GM12872 (cell line): ENCODE results near the gene FANCD2OS.

ENCODE experiments used
- TF ChIP-seq, protein P1 (sequence below): IDR thresholded peaks from 3 replicates; pipeline ENCODE4 v1.5.1; 2011; ENCODE audit warnings: low read depth, mild to moderate bottlenecking, low read length, moderate library complexity; ENCODE audit not compliant: insufficient read depth

The FANCD2OS gene

DNA sequence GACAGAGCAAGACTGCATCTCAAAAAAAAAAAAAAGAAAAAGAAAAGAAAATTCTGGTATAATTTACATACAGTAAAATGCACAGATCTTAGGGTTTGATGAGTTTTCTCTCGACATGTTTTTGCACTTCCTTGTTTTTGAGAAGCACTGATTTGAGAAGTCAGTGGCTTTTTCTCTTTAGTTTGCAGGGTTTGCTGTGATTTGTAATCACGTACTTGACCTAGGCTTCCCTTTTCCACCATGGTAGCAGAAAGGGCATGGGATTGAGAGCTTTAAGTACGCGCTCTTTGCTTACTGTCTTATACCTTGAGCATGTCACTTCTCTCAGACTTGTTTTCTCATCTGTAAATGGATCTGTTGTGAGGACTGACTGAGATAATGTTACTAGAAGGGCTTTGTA lies 37.6 kb upstream of the FANCD2OS start:
- TF ChIP-seq, protein P1, sequence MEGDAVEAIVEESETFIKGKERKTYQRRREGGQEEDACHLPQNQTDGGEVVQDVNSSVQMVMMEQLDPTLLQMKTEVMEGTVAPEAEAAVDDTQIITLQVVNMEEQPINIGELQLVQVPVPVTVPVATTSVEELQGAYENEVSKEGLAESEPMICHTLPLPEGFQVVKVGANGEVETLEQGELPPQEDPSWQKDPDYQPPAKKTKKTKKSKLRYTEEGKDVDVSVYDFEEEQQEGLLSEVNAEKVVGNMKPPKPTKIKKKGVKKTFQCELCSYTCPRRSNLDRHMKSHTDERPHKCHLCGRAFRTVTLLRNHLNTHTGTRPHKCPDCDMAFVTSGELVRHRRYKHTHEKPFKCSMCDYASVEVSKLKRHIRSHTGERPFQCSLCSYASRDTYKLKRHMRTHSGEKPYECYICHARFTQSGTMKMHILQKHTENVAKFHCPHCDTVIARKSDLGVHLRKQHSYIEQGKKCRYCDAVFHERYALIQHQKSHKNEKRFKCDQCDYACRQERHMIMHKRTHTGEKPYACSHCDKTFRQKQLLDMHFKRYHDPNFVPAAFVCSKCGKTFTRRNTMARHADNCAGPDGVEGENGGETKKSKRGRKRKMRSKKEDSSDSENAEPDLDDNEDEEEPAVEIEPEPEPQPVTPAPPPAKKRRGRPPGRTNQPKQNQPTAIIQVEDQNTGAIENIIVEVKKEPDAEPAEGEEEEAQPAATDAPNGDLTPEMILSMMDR: no peak

DNA sequence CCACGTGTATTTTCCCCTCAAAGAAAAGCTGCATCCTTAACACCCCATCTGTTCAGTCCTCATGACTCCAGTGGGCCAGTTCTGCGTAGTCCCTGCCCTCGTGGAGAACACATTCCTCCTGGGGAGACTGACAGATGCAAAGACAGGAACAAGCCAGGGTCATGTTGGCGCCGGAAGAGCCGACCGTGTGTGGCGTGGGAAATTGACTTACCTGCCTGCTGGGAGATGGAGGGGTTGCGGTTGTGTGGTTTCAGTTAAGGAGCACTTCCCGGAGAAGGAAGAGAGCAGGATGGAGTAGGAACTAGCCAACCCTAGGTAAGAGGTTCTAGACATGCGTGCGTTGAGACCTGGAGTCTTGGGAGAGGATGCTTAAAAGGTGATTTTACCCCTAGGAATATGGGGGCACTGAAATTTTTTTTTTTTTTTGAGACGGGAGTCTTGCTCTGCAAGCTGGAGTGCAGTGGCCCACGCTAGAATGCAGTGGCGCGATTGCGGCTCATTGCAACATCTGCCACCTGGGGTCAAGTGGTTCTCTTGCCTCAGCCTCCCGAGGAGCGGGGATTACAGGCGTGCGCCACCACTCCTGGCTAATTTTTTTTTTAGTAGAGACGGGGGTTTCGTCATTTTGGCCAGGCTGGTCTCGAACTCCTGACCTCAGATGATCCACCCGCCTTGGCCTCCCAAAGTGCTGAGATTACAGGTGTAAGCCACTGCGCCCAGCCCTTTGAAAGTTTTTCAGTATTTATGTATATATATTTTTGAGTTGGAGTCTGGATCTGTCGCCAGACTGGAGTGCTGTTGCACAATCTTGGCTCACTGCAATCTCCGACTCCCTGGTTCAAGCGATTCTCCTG lies 34.9 kb upstream of the FANCD2OS start:
- TF ChIP-seq, protein P1: no peak

- TF ChIP-seq, protein P1: no peak
These were observed 33.0 kb upstream of the FANCD2OS start for GRCh38 chr3:10140996-10141546.

DNA sequence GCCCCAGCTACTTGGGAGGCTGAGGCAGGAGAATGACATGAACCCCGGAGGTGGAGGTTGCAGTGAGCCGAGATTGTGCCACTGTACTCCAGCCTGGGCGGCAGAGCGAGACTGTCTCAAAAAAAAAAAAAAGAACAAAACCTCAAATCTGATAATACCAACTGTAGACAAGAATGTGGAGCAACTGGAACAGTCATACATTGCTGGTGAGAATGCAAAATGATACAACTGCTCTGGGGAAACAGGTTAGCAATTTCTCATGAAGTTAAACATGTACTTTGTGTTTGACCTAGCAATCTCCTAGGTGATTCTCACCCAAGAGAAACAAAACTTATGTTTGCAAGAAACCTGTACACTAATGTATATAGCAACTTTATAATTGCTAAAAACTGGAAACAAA lies 29.1 kb upstream of the FANCD2OS start:
- TF ChIP-seq, protein P1: no peak

DNA sequence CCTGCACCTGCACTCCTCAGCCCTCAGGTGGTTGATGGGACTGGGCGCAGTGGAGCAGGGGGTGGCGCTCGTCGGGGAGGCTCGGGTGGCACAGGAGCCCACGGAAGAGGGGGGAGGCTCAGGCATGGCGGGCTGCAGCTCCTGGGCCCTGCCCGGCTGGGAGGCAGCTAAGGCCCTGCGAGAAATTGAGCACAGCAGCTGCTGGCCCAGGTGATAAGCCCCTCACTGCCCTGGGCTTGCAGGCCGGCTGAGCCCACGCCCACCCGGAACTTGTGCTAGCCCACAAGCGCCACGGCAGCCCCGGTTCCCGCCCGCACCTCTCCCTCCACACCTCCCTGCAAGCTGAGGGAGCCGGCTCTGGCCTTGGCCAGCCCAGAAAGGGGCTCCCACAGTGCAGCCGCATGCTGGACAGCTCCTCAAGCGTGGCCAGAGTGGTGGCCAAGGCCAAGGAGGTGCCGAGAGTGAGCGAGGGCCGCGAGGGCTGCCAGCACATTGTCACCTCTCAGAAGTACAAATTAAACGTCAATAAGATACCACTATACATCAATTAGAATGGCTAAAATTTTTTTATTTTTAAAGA lies 28.5 kb upstream of the FANCD2OS start:
- TF ChIP-seq, protein P1: no peak

GRCh38 chr3:10122724-10123123 lies 14.7 kb upstream of the FANCD2OS start:
- TF ChIP-seq, protein P1: no peak

- TF ChIP-seq, protein P1: no peak
These were observed 13.0 kb upstream of the FANCD2OS start for GRCh38 chr3:10121064-10121463.
